Esophagus muscularis mucosa (tissue), 4 donors: Measurements from ENCODE around the gene PPP2R5C. TPM values are rescaled to one million over a fixed set of nuclear protein-coding genes. Genes with fewer than 3 reads are reported as not detected.

Source experiments
- DNase-seq: peaks from one replicate; pipeline ENCODE4 v3.0.0-alpha.2; 2017; ENCODE audit errors: extremely low spot score
- H3K27ac ChIP-seq, 4 donors: fragments of 200-600 bp; sonication (generic); replicated peaks in 1 of 4; 1 replicate in 3 of 4; 2 replicates in 1 of 4; pipeline ENCODE4 v1.5.1; 2016 to 2019; ENCODE audit warnings: mild to moderate bottlenecking in 1 of 4
- H3K27me3 ChIP-seq, 4 donors: fragments of 200-600 bp; sonication (generic); one replicate each; pipeline versions ENCODE4 v1.5.1 to v1.6.0; 2016 to 2019
- H3K36me3 ChIP-seq, 4 donors: fragments of 200-600 bp; sonication (generic); one replicate each; pipeline ENCODE4 v1.5.1; 2016 to 2019
- H3K4me1 ChIP-seq, 4 donors: fragments of 200-600 bp; sonication (generic); one replicate each; pipeline ENCODE4 v1.5.1; 2016 to 2019
- H3K4me3 ChIP-seq, 4 donors: fragments of 200-600 bp; sonication (generic); 1 replicate in 2 of 4; 2 replicates in 2 of 4; pipeline ENCODE4 v1.5.1; 2016 to 2019; ENCODE audit warnings: mild to moderate bottlenecking in 4 of 4, moderate library complexity in 1 of 4
- H3K9me3 ChIP-seq, 4 donors: fragments of 200-600 bp; sonication (generic); 1 replicate in 3 of 4; 2 replicates in 1 of 4; pipeline ENCODE4 v1.5.1; 2016 to 2019
- EP300 ChIP-seq: sonication (generic); formaldehyde crosslinking; IDR thresholded peaks from one replicate; pipeline ENCODE4 v1.6.1; 2017; ENCODE audit warnings: antibody characterized with exemption
- POLR2A ChIP-seq: fragments of 450-650 bp; IDR thresholded peaks from one replicate; pipeline ENCODE4 v1.6.1; 2017; ENCODE audit warnings: antibody characterized with exemption, moderate library complexity, mild to moderate bottlenecking, low read depth
- POLR2AphosphoS5 ChIP-seq, 2 donors: sonication (generic); formaldehyde crosslinking; IDR thresholded peaks; one replicate each; pipeline ENCODE4 v1.6.1; 2017; ENCODE audit warnings: antibody characterized with exemption in 2 of 2
- WGBS: methylation state at CpG from one replicate; pipeline ENCODE4 v1.1.5; 2018; 5-methylcytosine and 5-hydroxymethylcytosine counted together
- intact Hi-C: fragments of 100-400 bp; cut with DNase I; formaldehyde crosslinking; loops from one replicate; pipeline ENCODE4 v1.15.1; 2023
- total RNA-seq, 4 donors: library from RNA; depleted of rRNA; stranded (reverse); fragments of >200 nt; gene quantifications; one replicate each; pipeline versions ENCODE4 v1.1.0 to v1.2.1, GENCODE V29; 2016
- TF ChIP-seq, protein P1 (sequence below), 3 experiments: fragments of 200-600 bp in 2 of 3; fragments of 450-650 bp in 1 of 3; sonication (generic) in 2 of 3; IDR thresholded peaks; one replicate each; pipeline ENCODE4 v1.5.1; 2017 to 2019; ENCODE audit warnings: antibody characterized with exemption in 3 of 3, mild to moderate bottlenecking in 2 of 3, moderate library complexity in 1 of 3

The PPP2R5C gene
- total RNA-seq, 4 donors from 2014 or later, result 103 to 142 (median 131) TPM

- Histone ChIP-seq H3K4me3 (no peak overlapping the region), H3K27ac (peak overlapping the region in 1 of 4 donors; percentile 16), H3K9me3 (no peaks in the 10 kb centered on the region), H3K36me3 (peaks cover 0 to 34% (median 15%) of the 10 kb centered on the region in 4 donors), H3K27me3 (no peaks in the 10 kb centered on the region), H3K4me1 (peaks cover 18 to 53% (median 46%) of the 10 kb centered on the region in 4 donors)
- intact Hi-C loops, result loop anchor here (5.0 to 10.0 kb wide), 4 partner anchors 45 to 327 kb away; no protein-coding TSS in a partner anchor
- WGBS, result 82% methylated on average over 6 of the region's 7 CpGs
- peak; percentile 72 for DNase-seq
- TF ChIP-seq POLR2A, result no peak
- no peak for TF ChIP-seq EP300
- TF ChIP-seq POLR2AphosphoS5 (IDR thresholded peaks at IDR 0.05), result no peak
- TF ChIP-seq, protein P1, sequence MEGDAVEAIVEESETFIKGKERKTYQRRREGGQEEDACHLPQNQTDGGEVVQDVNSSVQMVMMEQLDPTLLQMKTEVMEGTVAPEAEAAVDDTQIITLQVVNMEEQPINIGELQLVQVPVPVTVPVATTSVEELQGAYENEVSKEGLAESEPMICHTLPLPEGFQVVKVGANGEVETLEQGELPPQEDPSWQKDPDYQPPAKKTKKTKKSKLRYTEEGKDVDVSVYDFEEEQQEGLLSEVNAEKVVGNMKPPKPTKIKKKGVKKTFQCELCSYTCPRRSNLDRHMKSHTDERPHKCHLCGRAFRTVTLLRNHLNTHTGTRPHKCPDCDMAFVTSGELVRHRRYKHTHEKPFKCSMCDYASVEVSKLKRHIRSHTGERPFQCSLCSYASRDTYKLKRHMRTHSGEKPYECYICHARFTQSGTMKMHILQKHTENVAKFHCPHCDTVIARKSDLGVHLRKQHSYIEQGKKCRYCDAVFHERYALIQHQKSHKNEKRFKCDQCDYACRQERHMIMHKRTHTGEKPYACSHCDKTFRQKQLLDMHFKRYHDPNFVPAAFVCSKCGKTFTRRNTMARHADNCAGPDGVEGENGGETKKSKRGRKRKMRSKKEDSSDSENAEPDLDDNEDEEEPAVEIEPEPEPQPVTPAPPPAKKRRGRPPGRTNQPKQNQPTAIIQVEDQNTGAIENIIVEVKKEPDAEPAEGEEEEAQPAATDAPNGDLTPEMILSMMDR (IDR thresholded peaks at IDR 0.05), result no peak
These were observed 6.3 kb downstream of the PPP2R5C start for GRCh38 chr14:101767618-101768362.

DNA sequence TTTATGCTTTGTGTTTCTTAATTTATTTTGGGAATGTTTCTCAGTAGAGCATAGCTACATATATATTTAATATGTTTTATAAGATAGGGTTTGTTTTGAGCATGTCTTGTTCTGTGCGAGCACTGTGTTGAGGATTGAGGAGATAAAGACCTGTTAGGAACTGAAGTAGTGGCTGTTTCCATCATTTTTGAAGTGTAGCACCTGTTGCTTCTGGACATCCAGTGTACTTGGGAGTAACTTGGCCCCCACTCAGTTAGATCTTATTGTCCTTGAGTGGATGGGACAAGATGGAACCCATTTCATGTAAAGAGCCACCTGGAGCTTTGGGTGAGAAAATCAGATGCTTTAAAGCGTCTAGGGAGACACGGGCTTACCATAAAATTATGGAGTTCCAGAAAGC, 8.7 kb downstream of the PPP2R5C start:
- no peak for DNase-seq
- Histone ChIP-seq H3K27ac (peak overlapping the region in 3 of 4 donors; percentile 49 to 67 (median 66)), H3K27me3 (no peaks in the 10 kb centered on the region), H3K9me3 (no peaks in the 10 kb centered on the region), H3K36me3 (peaks cover 0 to 23% (median 8%) of the 10 kb centered on the region in 4 donors), H3K4me1 (peaks cover 0 to 45% (median 25%) of the 10 kb centered on the region in 4 donors), H3K4me3 (no peak overlapping the region)
- WGBS, result 77% methylated on average over 3 of the region's 3 CpGs
- TF ChIP-seq EP300, result no peak
- intact Hi-C loops, result no loop called here

DNA sequence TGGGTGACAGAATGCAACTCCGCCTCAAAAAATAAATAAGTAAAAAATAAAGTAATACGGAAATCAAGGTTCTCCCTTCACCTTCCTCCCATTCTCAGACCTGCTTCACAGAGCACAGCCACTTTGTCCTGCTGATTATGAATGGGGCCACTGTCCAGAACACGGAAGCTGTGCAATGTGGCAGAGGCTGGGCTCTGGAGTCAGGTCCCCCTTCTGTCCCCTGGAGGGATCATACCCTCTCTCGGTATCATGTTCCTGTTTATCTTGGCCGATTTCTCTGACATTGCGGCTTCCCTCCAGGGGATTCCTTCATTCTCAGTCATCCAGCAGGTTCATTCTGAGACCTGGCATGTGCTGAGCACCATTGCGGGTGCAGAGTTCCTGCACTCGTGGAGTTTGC, 11.3 kb downstream of the PPP2R5C start:
- H3K27me3 ChIP-seq, result no peaks in the 10 kb centered on the region
- peaks cover 0 to 5% (median 0%) of the 10 kb centered on the region in 4 donors for H3K36me3 ChIP-seq
- no peak overlapping the region for H3K27ac ChIP-seq
- TF ChIP-seq, protein P1 (IDR thresholded peaks at IDR 0.05), result no peak
- no peak for TF ChIP-seq EP300
- no peak for TF ChIP-seq POLR2A
- no peak for TF ChIP-seq POLR2AphosphoS5 (IDR thresholded peaks at IDR 0.05)
- 87% methylated on average over 8 of the region's 8 CpGs for WGBS
- intact Hi-C loops, result no loop called here
- H3K4me3 ChIP-seq, result no peak overlapping the region
- peaks cover 3 to 35% (median 19%) of the 10 kb centered on the region in 4 donors for H3K4me1 ChIP-seq
- no peak for DNase-seq
- H3K9me3 ChIP-seq, result no peaks in the 10 kb centered on the region

DNA sequence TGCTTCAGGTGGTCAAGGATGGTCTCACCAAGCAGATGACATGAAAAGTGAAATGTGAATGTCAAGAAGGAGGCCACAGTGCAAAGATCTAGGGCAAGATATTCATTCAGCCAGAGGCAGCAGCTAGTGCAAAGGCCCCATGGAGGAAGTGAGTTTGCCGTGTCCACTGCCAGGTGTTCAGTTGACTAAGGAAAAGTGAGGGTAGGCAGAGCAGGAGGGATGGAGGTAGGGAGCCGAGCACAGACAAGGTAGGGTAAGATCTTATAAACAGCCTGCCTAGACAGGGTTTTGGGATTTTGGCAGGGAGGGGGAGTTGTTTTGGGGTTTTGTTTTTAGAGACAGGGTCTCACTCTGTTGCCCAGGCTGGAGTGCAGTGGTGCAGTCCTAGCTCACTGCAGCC, 11.9 kb downstream of the PPP2R5C start:
- peaks cover 0 to 3% (median 0%) of the 10 kb centered on the region in 4 donors for H3K36me3 ChIP-seq
- H3K27ac ChIP-seq, result no peak overlapping the region
- peaks cover 3 to 35% (median 19%) of the 10 kb centered on the region in 4 donors for H3K4me1 ChIP-seq
- intact Hi-C loops, result no loop called here
- no peaks in the 10 kb centered on the region for H3K9me3 ChIP-seq
- no peaks in the 10 kb centered on the region for H3K27me3 ChIP-seq
- TF ChIP-seq POLR2A (no peak), POLR2AphosphoS5 (IDR thresholded peaks at IDR 0.05) (no peak), EP300 (no peak)
- TF ChIP-seq, protein P1 (IDR thresholded peaks at IDR 0.05), result no peak
- DNase-seq, result peak; percentile 55
- 86% methylated on average over 2 of the region's 2 CpGs for WGBS
- H3K4me3 ChIP-seq, result no peak overlapping the region

DNA sequence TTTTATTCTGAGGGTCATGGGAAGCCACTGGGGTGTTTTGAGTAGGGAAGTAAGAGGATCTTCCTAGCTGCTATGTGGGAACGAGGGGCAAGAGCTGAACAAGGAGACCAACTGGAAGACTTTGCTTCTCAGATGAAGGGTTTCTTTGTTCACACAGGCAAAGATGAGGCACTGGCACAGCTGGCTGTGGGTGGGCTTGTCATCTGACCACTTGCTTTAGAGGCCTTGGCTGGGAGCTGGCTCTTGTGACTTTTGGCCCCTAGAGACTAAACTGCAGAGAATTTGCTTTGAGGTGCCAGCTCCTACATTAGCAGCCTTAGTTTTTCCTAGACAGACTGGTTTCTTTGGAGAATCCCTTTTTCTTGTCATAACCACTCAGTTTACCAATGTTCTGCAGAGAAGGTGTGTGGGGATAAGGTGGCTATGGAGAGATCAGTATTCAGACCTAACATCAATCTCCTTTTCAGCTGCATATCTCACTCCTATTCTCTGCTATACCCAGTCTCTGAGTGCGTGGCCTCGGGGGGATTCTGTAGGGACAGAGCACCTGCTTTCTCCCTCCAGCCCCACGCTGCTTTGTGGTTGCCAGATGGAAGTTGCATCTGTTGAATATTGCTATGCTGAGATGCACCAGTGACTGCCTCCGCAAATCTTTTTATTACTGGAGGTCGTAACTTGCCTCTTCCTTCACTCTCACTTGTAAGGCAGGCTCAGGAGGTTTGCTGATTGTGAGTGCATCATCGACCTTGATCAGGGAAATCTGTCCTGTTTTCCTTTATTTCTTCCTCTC, 12.7 kb downstream of the PPP2R5C start:
- intact Hi-C loops, result no loop called here
- TF ChIP-seq, protein P1 (IDR thresholded peaks at IDR 0.05), result no peak
- TF ChIP-seq POLR2AphosphoS5 (IDR thresholded peaks at IDR 0.05) (no peak), POLR2A (no peak), EP300 (no peak)
- Histone ChIP-seq H3K27ac (no peak overlapping the region), H3K4me1 (peaks cover 3 to 35% (median 19%) of the 10 kb centered on the region in 4 donors), H3K36me3 (peaks cover 0 to 3% (median 0%) of the 10 kb centered on the region in 4 donors), H3K9me3 (no peaks in the 10 kb centered on the region), H3K4me3 (no peak overlapping the region), H3K27me3 (no peaks in the 10 kb centered on the region)
- WGBS, result 83% methylated on average over 7 of the region's 7 CpGs
- peak; percentile 72 for DNase-seq
